GM21360 (cell line): ENCODE data around the gene DNAH14.
"Not testable (repeated sequence)": the region's sequence is repeated elsewhere in the genome, so short reads cannot be mapped to it uniquely, and the experiment has no call there.

ENCODE experiments used
- ATAC-seq: cut with Tn5 transposase; IDR thresholded peaks from one replicate; pipeline ENCODE4 v1.9.1; 2021; ENCODE audit warnings: mild to moderate bottlenecking, moderate library complexity; ENCODE audit not compliant: unreplicated experiment

The DNAH14 gene

DNA sequence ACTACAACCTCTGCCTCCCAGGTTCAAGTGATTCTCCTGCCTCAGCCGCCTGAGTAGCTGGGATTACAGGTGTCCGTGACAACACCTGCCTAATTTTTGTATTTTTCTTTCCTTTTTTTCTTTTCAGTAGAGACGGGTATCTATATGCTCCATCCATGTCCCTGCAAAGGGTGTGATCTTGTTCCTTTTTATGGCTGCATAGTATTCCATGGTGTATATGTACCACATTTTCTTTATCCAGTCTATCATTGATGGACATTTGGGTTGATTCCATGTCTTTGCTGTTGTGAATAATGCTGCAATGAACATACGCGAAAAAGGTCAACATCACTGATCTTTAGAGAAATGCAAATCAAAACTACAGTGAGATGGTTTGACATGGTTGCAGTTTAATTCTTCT lies 62.1 kb downstream of the DNAH14 start:
- not testable (repeated sequence) for ATAC-seq

DNA sequence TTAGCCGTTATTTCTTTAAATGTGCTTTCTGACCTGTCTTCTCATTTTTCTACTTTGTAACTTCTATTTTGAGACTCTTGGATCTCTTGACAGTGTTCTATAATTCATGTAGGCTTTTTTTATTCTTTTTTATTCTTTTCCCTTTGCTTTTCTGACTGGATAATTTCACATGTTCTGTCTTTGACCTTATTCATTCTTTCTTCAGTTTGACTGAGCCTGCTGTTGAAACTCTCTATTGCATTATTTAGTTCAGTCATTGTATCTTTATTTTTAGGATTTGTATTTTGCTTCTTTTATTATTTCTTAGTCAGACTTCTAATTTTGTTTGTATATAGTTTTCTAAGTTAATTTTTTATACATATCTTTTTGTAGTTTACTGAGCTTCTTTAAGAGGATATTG lies 66.1 kb downstream of the DNAH14 start:
- no peak for ATAC-seq

DNA sequence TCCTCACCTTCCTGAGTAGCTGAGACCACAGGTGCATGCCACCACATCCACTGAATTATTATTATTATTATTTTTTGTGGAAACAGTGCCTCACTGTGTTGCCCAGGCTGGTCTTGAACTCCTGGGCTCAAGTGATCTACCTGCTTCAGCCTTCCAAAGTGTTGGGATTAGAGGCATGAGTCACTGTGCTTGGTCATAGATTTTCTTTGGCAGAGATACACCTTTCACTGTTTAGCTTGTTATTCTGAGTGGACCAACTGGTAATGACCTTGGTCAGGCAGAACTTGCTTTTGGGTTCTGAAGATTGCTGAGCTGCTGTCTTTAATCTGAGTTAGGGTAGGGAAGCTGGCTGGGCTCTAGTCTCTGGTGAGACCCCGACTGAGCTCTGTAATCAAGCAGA lies 66.8 kb downstream of the DNAH14 start:
- no peak for ATAC-seq

DNA sequence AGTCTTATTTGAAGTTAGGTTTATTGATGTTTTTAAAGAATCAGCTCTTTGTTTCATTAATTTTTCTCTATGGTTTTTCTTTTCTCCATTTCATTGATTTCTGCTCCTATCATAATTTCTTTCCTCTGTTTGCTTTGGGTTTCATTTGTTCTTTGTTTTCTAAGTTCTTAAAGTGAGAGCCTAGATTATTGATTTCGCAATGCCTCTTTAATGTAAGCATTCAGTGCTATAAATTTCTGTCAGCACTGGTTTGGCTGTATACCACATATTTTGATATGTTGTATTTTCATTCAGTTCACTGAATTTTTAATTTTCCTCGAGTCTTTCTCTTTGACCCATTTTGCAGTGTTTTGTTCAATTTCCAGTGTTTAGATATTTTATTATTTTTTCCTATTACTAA lies 68.7 kb downstream of the DNAH14 start:
- ATAC-seq, result no peak

DNA sequence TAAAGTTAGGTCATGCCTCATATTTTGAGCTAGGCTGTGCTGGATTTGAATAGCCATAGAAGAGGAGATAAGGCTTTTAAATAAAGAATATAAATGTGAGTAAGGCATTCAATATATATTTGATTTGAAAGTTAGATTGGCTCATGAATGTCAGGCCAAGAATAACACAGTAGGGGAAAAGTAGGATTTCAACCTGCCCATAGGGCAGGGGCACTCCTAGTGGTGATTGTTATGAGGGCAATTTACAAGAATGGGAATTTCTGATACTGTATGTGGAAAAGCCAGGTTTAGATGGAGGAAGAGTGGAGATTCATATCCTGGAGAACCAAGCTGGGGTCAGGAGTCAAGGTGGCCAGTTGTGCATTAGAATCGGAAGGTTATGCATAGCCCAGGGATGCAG lies 74.9 kb downstream of the DNAH14 start:
- ATAC-seq, result no peak

DNA sequence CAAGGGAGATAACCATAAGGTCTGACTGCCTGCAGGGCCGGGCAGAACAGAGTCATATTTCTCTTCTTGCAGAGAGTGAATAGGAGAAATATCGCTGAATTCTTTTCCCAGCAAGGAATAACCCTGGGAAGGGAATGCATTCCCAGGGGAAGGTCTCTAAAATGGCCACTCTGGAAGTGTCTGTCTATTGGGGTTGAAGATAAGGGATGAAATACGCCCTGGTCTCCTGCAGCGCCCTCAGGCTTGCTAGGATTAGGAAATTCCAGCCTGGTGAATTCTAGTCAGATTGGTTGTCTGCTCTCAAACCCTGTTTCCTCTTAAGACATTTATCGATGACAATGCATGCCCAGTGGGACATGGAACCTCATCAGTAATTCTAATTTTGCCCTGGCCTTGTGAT lies 76.9 kb downstream of the DNAH14 start:
- ATAC-seq, result not testable (repeated sequence)

DNA sequence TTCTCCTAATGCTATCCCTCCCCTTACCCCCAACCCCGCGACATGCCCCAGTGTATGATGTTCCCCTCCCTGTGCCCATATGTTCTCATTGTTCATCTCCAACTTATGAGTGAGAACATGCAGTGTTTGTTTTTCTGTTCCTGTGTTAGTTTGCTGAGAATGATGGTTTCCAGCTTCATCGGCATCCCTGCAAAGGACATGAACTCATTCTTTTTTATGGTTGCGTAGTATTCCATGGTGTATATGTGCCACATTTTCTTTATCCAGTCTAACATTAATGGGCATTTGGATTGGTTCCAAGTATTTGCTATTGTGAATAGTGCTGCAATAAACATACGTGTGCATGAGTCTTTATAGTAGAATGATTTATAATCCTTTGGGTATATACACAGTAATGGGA lies 78.6 kb downstream of the DNAH14 start:
- not testable (repeated sequence) for ATAC-seq

DNA sequence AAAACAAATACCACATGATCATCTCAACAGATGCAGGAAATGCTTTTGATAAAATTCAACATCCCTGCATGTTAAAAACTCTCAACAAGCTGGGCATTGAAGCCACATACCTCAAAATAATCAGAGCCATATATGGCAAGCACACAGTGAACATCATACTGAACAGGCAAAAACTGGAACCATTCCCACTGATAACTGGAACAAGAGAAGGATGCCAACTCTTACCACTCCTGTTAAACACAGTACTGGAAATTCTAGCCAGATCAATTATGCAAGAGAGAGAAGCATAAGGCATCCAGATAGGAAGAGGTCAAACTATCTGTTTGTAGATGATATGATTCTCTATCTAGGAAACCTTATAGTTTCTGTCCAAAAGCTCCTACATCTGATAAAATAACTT lies 91.6 kb downstream of the DNAH14 start:
- no peak for ATAC-seq

DNA sequence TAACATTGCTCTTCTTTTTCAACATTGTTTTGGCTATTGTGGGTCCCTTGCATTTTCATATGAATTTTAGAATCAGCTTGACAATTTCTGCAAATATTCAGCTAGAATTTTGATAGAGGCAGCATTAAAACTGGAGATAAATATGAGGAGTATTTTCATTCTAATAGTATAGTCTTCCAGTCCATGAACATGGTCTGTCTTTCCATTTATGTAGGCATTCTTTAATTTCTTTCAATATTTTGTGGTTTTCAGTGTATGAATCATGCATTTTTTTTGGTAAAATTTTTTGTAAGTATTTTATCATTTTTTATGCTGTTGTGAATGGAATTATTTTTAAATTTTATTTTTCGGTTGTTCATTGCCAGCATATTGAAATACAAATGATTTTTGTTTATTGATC lies 97.2 kb downstream of the DNAH14 start:
- ATAC-seq, result no peak

DNA sequence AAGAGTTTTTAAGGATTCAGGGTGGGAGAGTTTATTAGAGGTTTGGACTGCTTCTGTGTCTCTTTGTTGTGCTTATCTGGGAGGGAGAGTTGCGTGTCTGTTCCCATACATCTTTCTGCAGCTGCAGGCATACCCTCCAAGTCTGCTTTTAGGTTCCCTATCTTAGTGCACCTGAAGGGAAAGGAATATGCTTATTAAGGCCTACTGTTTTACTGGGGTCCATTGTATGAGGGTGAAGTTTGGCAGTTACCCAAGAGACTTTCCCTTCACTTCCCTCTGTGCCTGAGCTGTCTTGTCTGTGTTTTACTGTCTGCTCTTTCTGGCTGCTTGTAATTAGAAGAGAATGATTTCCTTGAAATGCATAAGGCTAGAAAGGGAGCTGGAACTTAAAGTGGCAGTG lies 107.0 kb downstream of the DNAH14 start:
- ATAC-seq, result not testable (repeated sequence)

DNA sequence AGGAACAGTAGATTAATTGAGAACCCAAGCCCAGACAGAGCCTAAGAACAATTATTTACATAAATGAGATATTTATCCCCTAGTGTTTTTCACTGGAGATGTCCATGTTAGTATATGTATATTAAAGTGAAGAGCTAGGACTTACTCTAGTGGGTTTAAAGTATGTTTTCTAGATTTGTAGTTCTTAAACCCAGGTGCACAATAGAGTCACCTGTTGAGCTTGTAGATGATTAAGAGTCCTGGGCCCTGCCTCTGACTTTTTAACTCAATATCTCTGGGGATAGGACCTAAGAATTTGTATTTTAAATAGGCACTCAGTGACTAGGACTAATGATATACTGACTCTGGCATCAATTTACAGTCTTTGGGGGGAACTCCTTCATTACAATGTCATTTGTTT lies 112.8 kb downstream of the DNAH14 start:
- no peak for ATAC-seq

DNA sequence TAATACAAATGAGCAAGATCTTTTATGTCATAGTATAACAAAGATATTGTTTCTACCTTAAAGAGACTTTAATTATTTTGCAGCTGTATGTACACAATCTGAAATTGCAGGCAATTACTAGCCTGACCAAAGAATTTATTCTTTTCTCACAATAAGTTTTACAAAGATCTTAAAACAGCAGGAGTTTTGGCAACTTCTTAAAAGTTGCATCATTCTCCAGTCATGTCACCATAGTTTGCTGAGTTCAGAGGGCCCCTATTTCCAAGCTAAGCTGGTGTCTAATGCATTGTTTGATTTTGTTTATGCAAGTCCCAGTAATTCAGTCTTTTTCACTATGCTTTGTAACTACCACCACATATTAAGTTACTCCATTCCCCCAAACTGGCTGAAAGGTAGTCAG lies 114.8 kb downstream of the DNAH14 start:
- ATAC-seq, result no peak

DNA sequence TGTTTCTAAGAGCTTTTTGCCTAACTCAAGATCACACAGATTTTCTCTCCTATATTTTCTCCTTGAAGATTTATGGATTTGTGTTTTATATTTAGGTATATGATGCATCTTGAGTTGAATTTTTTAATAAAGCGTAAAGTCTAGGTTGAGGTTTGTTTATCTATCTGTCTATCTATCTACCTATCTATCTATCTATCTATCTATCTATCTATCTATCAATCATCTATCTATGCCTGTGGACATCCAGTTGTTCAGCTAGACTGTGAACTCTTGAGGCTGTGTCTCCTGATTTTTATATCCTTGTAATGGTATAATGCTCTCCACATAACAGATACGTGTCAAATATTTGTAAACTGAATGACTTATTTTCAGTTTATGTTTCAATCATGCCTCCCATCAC lies 120.1 kb downstream of the DNAH14 start:
- ATAC-seq, result no peak

DNA sequence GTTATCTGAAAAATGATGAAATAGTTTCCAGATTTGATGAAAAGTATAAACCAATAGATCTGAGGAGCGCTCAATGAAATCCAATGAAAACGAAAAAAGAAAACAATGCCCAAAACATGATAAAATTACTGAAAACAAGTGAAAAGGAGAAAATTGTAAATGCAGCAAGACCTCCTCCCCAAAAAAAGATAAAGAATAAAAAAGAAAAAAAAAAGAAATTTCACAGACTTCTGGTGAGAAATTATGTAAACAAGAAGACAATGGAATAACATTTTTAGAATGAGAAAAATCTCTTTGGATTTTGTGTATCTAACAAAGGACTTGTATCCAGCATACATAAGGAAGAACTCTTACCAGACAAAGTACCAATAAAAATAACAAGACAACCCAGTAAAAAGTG lies 134.2 kb downstream of the DNAH14 start:
- ATAC-seq, result no peak

DNA sequence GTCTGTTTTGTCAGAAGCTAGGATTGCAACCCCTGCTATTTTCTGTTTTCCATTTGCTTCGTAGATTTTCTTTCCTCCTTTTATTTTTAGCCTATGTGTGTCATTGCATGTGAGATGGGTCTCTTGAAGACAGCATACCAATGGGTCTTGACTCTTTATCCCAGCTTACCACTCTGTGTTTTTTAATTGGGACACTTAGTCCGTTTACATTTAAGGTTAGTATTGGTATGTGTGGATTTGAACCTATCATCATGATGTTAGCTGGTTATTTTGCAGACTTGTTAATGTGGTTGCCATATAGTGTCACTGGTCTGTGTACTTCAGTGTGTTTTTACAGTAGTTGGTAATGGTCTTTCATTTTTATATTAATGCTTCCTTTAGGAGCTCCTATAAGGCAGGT lies 141.5 kb downstream of the DNAH14 start:
- no peak for ATAC-seq

DNA sequence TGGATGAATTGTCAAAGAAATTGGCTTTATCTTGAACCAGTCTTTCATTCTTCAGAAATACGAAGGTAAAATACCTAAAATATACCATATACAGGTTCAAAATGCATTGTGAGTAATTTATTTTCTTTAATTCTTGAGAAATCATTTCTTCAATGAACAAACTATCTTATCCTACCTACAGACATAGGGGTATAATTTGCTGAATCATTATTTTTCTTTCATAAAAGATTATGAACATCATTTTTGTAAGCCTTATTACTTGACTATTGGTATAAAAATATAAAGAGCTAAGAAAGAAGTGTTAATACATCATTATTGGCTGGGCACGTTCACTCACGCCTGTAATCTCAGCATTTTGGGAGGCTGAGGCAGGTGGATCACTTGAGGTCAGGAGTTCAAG lies 167.7 kb downstream of the DNAH14 start:
- ATAC-seq, result no peak

DNA sequence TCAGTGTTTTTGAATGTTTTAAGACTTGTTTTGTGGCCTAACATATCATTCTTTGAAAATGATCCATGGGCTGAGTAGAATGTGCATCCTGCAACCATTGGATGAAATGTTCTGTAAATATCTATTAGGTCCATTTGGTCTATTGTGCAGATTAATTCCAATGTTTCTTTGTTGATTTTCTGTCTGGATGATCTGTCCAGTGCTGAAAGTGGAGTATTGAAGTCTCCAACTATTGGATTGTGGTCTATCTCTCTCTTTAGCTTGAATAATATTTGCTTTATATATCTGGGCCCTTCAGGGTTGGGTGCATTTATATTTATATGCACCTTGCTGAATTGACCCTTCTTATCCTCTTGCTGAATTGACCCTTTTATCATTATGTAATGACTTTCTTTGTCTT lies 181.5 kb downstream of the DNAH14 start:
- no peak for ATAC-seq

DNA sequence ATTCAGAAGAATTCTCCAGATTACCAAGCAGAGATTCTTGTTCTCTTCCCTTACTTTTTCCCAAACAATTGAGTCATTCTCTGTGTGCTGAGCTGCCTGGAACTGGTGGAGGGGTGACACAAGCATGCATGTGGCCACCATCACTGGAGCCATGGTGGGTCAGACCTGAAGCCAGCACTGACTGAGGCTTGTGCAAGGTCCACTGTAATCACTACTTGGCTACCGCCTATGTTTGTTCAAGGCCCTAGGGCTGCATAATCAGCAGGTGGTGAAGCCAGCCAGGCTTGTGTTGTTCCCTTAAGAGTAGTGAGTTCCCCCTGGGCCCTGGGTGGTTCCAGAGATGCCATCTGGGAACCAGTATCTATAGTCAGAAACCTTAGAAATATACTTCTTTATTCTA lies 183.8 kb downstream of the DNAH14 start:
- ATAC-seq, result no peak

DNA sequence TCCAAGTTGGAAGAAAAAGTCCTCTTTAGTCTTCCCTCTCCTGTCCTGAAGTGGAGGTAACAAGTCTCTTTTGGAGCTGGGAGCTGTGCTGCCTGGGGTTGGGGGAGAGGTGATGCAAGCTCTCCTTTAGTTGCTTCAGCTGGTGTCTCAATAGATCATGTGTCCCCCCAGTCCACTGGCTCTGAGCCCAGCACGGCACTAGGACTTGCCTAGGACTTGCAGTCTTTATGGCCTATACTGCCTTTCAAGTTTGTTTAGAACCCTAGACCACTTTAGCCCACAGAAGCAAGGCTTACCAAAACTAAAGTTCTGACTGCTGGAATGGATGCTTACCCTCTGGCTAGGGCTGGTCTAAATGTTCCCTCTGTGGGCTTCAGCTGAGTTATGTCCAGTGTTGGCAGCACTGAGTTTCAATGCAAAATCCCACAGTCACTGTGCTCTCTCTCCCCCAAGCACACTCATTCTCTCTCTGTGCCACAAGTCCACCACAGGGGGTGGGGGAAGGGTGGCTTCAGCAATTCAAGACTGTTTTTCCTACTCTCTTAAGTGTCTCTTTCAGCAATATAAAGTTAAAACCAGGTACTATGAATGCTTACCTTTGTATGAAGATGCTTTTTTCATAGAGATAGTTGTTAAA lies 185.0 kb downstream of the DNAH14 start:
- ATAC-seq, result no peak

DNA sequence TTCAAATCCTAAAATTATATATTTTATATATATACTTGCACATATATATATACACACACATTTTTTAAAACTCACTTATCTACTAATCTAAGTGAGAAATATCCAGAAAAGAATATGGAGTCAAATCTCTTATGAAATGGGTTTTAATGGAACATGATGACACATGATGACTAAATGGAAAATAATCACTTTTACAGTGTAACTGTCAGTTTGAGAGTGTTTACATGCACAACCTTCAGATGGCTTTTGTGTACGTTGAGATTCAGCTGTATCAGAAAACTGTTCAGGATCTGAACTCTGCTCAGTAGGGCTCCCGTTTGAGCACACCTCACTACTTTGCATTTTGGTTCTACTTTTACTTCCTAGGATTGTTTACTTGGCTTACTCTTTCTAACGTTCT lies 189.8 kb downstream of the DNAH14 start:
- no peak for ATAC-seq

DNA sequence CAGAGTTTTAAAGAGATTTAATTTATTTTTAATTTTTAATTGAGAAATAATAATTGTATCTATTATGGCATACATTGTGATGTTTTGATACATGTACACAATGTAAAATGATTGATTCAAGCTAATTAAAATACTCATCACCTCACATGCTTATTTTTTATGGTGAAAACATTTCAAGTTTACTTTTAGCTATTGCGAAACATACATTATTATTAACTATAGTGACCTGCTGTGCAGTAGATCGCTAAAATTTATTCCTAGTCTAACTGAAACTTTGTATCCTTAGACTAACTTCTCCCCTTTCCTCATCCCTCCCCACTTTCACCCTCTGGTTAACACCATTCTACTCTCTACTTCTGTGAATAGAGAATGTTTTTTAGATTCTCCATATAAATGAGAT lies 191.6 kb downstream of the DNAH14 start:
- ATAC-seq, result no peak

DNA sequence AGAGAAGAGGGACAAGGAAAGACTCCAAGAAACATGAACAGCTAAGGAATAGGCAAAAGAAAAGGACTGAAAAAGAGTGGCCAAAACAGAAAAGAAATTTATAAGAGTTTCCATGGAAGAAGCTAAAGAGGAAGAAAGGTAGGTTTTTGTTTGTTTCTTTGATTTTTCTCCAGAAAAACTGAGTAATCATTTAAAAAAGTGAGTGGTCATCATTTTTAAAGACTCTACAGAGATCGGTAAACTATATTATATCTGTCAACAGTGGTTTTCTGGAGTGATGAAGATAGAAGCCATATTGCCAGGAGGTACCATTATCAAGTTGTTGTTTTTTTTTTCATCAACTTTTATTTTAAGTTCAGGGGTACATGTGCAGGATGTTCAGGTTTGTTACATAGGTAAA lies 202.4 kb downstream of the DNAH14 start:
- ATAC-seq, result no peak

DNA sequence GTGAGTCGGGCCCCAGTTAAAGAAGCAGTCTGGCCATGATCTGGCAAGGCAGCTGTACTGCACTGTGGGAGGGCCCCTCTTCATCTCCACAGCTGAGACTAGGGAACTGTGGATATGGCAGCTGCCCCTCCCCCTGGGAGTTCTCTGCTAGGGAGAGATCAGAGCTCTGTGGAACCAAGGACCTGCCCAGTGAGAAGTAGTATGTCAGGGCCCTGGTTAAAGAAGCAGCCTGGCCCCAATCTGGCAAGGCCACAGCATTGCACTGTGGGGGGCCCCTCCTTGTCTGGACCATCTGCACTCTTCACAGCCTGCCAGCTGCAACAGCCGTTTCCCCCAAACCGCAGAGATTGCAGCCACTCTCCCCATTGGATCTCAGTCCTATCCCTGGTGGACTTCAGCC lies 208.5 kb downstream of the DNAH14 start:
- ATAC-seq, result no peak

DNA sequence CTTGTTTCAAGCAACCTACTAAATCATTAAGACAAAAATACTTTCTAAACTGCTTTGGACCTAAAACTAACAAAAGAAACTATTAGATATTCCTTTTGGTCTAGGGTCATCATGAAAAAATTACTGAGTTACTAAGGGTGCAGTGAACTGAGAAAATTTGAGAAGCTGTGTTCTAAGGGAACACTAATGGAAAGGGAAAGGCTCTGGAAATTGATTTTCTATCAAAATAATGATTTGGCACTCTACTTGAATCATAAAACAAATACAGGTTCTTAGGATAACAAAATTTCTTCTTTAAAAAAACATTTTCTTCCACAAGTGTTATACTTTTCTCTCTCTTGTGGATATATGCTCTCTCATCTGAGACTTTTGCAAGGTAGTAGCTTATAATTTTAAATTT lies 213.5 kb downstream of the DNAH14 start:
- no peak for ATAC-seq
